Vagina (tissue), 2 donors: Measurements from ENCODE around the gene CIDEA. TPM values are rescaled to one million over a fixed set of nuclear protein-coding genes. Genes with fewer than 3 reads are reported as not detected.
A peak's percentile ranks its signal among the peaks of the same experiment; 100 is the strongest.

Source experiments
- DNase-seq, 2 donors: peaks; one replicate each; pipeline ENCODE4 v3.0.0-alpha.2; 2017; ENCODE audit errors: extremely low spot score in 2 of 2
- H3K27ac ChIP-seq: fragments of 200-600 bp; sonication (generic); one replicate; pipeline ENCODE4 v1.5.1; 2019
- H3K27me3 ChIP-seq: fragments of 200-600 bp; sonication (generic); one replicate; pipeline ENCODE4 v1.5.1; 2019
- H3K36me3 ChIP-seq, 2 donors: fragments of 200-600 bp; sonication (generic); one replicate each; pipeline ENCODE4 v1.5.1; 2017 to 2019
- H3K4me1 ChIP-seq: fragments of 200-600 bp; sonication (generic); one replicate; pipeline ENCODE4 v1.5.1; 2019
- H3K4me3 ChIP-seq, 2 donors: fragments of 200-600 bp; sonication (generic); 1 replicate in 1 of 2; 2 replicates in 1 of 2; pipeline ENCODE4 v1.5.1; 2016 to 2019
- H3K9me3 ChIP-seq: fragments of 200-600 bp; sonication (generic); one replicate; pipeline ENCODE4 v1.5.1; 2019
- CTCF ChIP-seq, 3 experiments: fragments of 450-650 bp in 2 of 3; fragments of 200-600 bp in 1 of 3; sonication (generic) in 1 of 3; IDR thresholded peaks; one replicate each; pipeline ENCODE4 v1.5.1; 2017 to 2019; ENCODE audit warnings: antibody characterized with exemption in 3 of 3, mild to moderate bottlenecking in 2 of 3, moderate library complexity in 2 of 3
- POLR2A ChIP-seq, 2 donors: fragments of 450-650 bp; IDR thresholded peaks; one replicate each; pipeline ENCODE4 v1.6.1; 2017; ENCODE audit warnings: antibody characterized with exemption in 2 of 2, mild to moderate bottlenecking in 2 of 2, moderate library complexity in 2 of 2
- POLR2AphosphoS5 ChIP-seq, 2 donors: sonication (generic); formaldehyde crosslinking; IDR thresholded peaks; one replicate each; pipeline ENCODE4 v1.9.0; 2017; ENCODE audit warnings: antibody characterized with exemption in 2 of 2, mild to moderate bottlenecking in 2 of 2, low read depth in 1 of 2; ENCODE audit not compliant: insufficient read depth in 1 of 2
- intact Hi-C: fragments of 100-400 bp; cut with DNase I; formaldehyde crosslinking; loops from one replicate; pipeline ENCODE4 v1.15.1; 2023
- total RNA-seq: library from RNA; depleted of rRNA; stranded (reverse); fragments of >200 nt; gene quantifications from one replicate; pipeline ENCODE4 v1.2.3, GENCODE V29; 2016

CIDEA gene
- total RNA-seq, 1 donor from 2014 or later, result 2.7 TPM

- no peak for TF ChIP-seq POLR2AphosphoS5 (IDR thresholded peaks at IDR 0.05; ENCODE audit: insufficient read depth in 1 of 2, low read depth in 1 of 2)
- TF ChIP-seq POLR2A (IDR thresholded peaks at IDR 0.05), result no peak
- no peak for TF ChIP-seq CTCF (IDR thresholded peaks at IDR 0.05)
- H3K9me3 ChIP-seq, result no peaks in the 10 kb centered on the region
- no peaks in the 10 kb centered on the region for H3K36me3 ChIP-seq
- peak overlapping the region; percentile 39 to 43 for H3K4me3 ChIP-seq
- H3K27me3 ChIP-seq, result no peaks in the 10 kb centered on the region
- intact Hi-C loops, result no loop called here
- H3K4me1 ChIP-seq, result peaks cover 35% of the 10 kb centered on the region
- H3K27ac ChIP-seq, result peak overlapping the region; percentile 95
- no peak for DNase-seq
These were observed 24.1 kb downstream of the CIDEA start for GRCh38 chr18:12278215-12278671.

- Histone ChIP-seq H3K4me1 (peaks cover 35% of the 10 kb centered on the region), H3K27ac (peak overlapping the region; percentile 95), H3K27me3 (no peaks in the 10 kb centered on the region), H3K4me3 (peak overlapping the region; percentile 39 to 43), H3K9me3 (no peaks in the 10 kb centered on the region), H3K36me3 (no peaks in the 10 kb centered on the region)
- peak in 1 of 2 donors; percentile 94 for DNase-seq
- TF ChIP-seq CTCF (IDR thresholded peaks at IDR 0.05) (peak in 1 of 3 experiments; percentile 13), POLR2A (IDR thresholded peaks at IDR 0.05) (peak in 1 of 2 donors; percentile 79), POLR2AphosphoS5 (IDR thresholded peaks at IDR 0.05; ENCODE audit: insufficient read depth in 1 of 2, low read depth in 1 of 2) (peak; percentile 89 to 98)
- intact Hi-C loops, result no loop called here
These were observed 24.9 kb downstream of the CIDEA start for GRCh38 chr18:12278741-12279682.

- DNase-seq, result no peak
- H3K27me3 ChIP-seq, result no peaks in the 10 kb centered on the region
- peak overlapping the region; percentile 95 for H3K27ac ChIP-seq
- no peaks in the 10 kb centered on the region for H3K36me3 ChIP-seq
- H3K9me3 ChIP-seq, result no peaks in the 10 kb centered on the region
- TF ChIP-seq POLR2AphosphoS5 (IDR thresholded peaks at IDR 0.05; ENCODE audit: insufficient read depth in 1 of 2, low read depth in 1 of 2) (no peak), CTCF (IDR thresholded peaks at IDR 0.05) (no peak), POLR2A (IDR thresholded peaks at IDR 0.05) (no peak)
- peaks cover 35% of the 10 kb centered on the region for H3K4me1 ChIP-seq
- intact Hi-C loops, result no loop called here
- H3K4me3 ChIP-seq, result peak overlapping the region; percentile 39 to 43
These were observed 25.8 kb downstream of the CIDEA start for GRCh38 chr18:12279781-12280531.

- TF ChIP-seq POLR2A (IDR thresholded peaks at IDR 0.05), result no peak
- TF ChIP-seq POLR2AphosphoS5 (IDR thresholded peaks at IDR 0.05; ENCODE audit: insufficient read depth in 1 of 2, low read depth in 1 of 2), result no peak
- TF ChIP-seq CTCF (IDR thresholded peaks at IDR 0.05), result no peak
- Histone ChIP-seq H3K4me1 (peaks cover 28% of the 10 kb centered on the region), H3K9me3 (no peaks in the 10 kb centered on the region), H3K36me3 (no peaks in the 10 kb centered on the region), H3K27ac (no peak overlapping the region), H3K4me3 (no peak overlapping the region), H3K27me3 (no peaks in the 10 kb centered on the region)
- intact Hi-C loops, result no loop called here
- DNase-seq, result no peak
These were observed 27.7 kb downstream of the CIDEA start for GRCh38 chr18:12281861-12282260.
